OCI-LY1 (cell line): ENCODE data around the gene SPTLC2.

ENCODE experiments used
- H2AFZ ChIP-seq: fragments of 200-600 bp; sonication (generic), shearing (Covaris generic); 2 replicates; pipeline ENCODE4 v1.6.0; 2014; ENCODE audit warnings: antibody characterized with exemption, mild to moderate bottlenecking, low read length
- H3F3A ChIP-seq: fragments of 200-600 bp; sonication (generic), shearing (Covaris generic); 2 replicates; pipeline ENCODE4 v1.6.0; 2014; ENCODE audit warnings: mild to moderate bottlenecking, antibody characterized with exemption, low read length, moderate library complexity; ENCODE audit not compliant: insufficient read depth
- H3K27ac ChIP-seq: fragments of 200-600 bp; sonication (generic); 2 replicates; pipeline ENCODE4 v1.5.1; 2014; ENCODE audit warnings: low read length, mixed run types, mild to moderate bottlenecking, low read depth; ENCODE audit not compliant: poor library complexity, severe bottlenecking
- H3K27me3 ChIP-seq: fragments of 200-600 bp; sonication (generic); 2 replicates; pipeline ENCODE4 v1.6.0; 2014; ENCODE audit warnings: antibody characterized with exemption, mild to moderate bottlenecking, low read length, moderate library complexity; ENCODE audit not compliant: insufficient read depth
- H3K36me3 ChIP-seq: fragments of 200-600 bp; sonication (generic); 2 replicates; pipeline ENCODE4 v1.6.1; 2014; ENCODE audit warnings: mild to moderate bottlenecking, antibody characterized with exemption, low read length, moderate library complexity, mixed read lengths; ENCODE audit not compliant: insufficient read depth
- H3K4me1 ChIP-seq: fragments of 200-600 bp; sonication (generic); 2 replicates; pipeline ENCODE4 v1.5.1; 2014; ENCODE audit warnings: mild to moderate bottlenecking, low read length, moderate library complexity; ENCODE audit not compliant: insufficient read depth, severe bottlenecking
- H3K4me2 ChIP-seq: fragments of 200-600 bp; sonication (generic), shearing (Covaris generic); 2 replicates; pipeline ENCODE4 v1.6.1; 2014; ENCODE audit warnings: low read length
- H3K4me3 ChIP-seq: fragments of 200-600 bp; sonication (generic); 2 replicates; pipeline ENCODE4 v1.5.1; 2014; ENCODE audit warnings: low read length, low read depth, mild to moderate bottlenecking, mixed read lengths; ENCODE audit not compliant: poor library complexity, severe bottlenecking
- H3K79me2 ChIP-seq: fragments of 200-600 bp; shearing (Covaris generic); 2 replicates; pipeline ENCODE4 v1.6.1; 2016; ENCODE audit warnings: mixed run types, low read length, mixed read lengths; ENCODE audit not compliant: insufficient read depth
- H3K9ac ChIP-seq: fragments of 200-600 bp; sonication (generic), shearing (Covaris generic); 2 replicates; pipeline ENCODE4 v1.6.1; 2014; ENCODE audit warnings: mild to moderate bottlenecking, low read length, mixed read lengths
- H3K9me2 ChIP-seq: fragments of 200-600 bp; sonication (generic), shearing (Covaris generic); 2 replicates; pipeline ENCODE4 v1.6.1; 2014; ENCODE audit warnings: low read depth, mild to moderate bottlenecking, low read length, mixed read lengths
- H3K9me3 ChIP-seq: fragments of 200-600 bp; shearing (Covaris generic); 2 replicates; pipeline ENCODE4 v1.6.1; 2014; ENCODE audit warnings: low read length, mixed read lengths
- H4K20me1 ChIP-seq: fragments of 200-600 bp; sonication (generic), shearing (Covaris generic); 2 replicates; pipeline ENCODE4 v1.6.0; 2016; ENCODE audit warnings: mild to moderate bottlenecking, low read length; ENCODE audit not compliant: insufficient read depth
- CTCF ChIP-seq: fragments of 200-600 bp; sonication (generic), shearing (Covaris generic); IDR thresholded peaks from 2 replicates; pipeline ENCODE4 v1.5.1; 2017; ENCODE audit warnings: mild to moderate bottlenecking, antibody characterized with exemption, low read length, moderate library complexity, mixed read lengths
- EZH2 ChIP-seq: fragments of 200-600 bp; sonication (generic), shearing (Covaris generic); IDR thresholded peaks from 2 replicates; pipeline ENCODE4 v1.8.0; 2017; ENCODE audit warnings: borderline replicate concordance, mixed run types, mild to moderate bottlenecking, antibody characterized with exemption, low read length, moderate library complexity, mixed read lengths

The SPTLC2 gene

GRCh38 chr14:77511486-77512162 lies 104.8 kb downstream of the SPTLC2 start:
- H3F3A ChIP-seq = no peaks in the 10 kb centered on the region
- no peak overlapping the region for H3K27ac ChIP-seq
- H3K27me3 ChIP-seq = no peaks in the 10 kb centered on the region
- H3K9me2 ChIP-seq = no peaks in the 10 kb centered on the region
- H3K9me3 ChIP-seq = no peaks in the 10 kb centered on the region
- H2AFZ ChIP-seq = no peak overlapping the region
- no peaks in the 10 kb centered on the region for H3K79me2 ChIP-seq
- peaks cover 71% of the 10 kb centered on the region for H3K36me3 ChIP-seq
- H3K9ac ChIP-seq = no peak overlapping the region
- TF ChIP-seq CTCF = no peak
- no peak for TF ChIP-seq EZH2
- H3K4me3 ChIP-seq = no peak overlapping the region
- no peaks in the 10 kb centered on the region for H4K20me1 ChIP-seq
- no peaks in the 10 kb centered on the region for H3K4me1 ChIP-seq
- H3K4me2 ChIP-seq = no peak overlapping the region

GRCh38 chr14:77509366-77509765 lies 107.1 kb downstream of the SPTLC2 start:
- H3K27me3 ChIP-seq = no peaks in the 10 kb centered on the region

GRCh38 chr14:77508876-77509275 lies 107.6 kb downstream of the SPTLC2 start:
- H3K9me2 ChIP-seq = no peaks in the 10 kb centered on the region
- peaks cover 51% of the 10 kb centered on the region for H3K36me3 ChIP-seq
- no peaks in the 10 kb centered on the region for H4K20me1 ChIP-seq
- no peak overlapping the region for H3K4me2 ChIP-seq
- no peaks in the 10 kb centered on the region for H3F3A ChIP-seq
- H3K27ac ChIP-seq = no peak overlapping the region
- H3K9ac ChIP-seq = no peak overlapping the region
- H2AFZ ChIP-seq = no peak overlapping the region
- no peaks in the 10 kb centered on the region for H3K9me3 ChIP-seq
- TF ChIP-seq EZH2 (no peak), CTCF (no peak)
- H3K79me2 ChIP-seq = no peaks in the 10 kb centered on the region
- no peaks in the 10 kb centered on the region for H3K4me1 ChIP-seq
- no peak overlapping the region for H3K4me3 ChIP-seq
- no peaks in the 10 kb centered on the region for H3K27me3 ChIP-seq

More at GRCh38 chr14:77509366-77509765, 107.1 kb downstream of the SPTLC2 start:
- no peak overlapping the region for H3K27ac ChIP-seq
- TF ChIP-seq CTCF (no peak), EZH2 (no peak)
- no peak overlapping the region for H3K9ac ChIP-seq
- H2AFZ ChIP-seq = no peak overlapping the region
- no peaks in the 10 kb centered on the region for H4K20me1 ChIP-seq
- peaks cover 51% of the 10 kb centered on the region for H3K36me3 ChIP-seq
- no peaks in the 10 kb centered on the region for H3F3A ChIP-seq
- H3K4me3 ChIP-seq = no peak overlapping the region
- H3K9me2 ChIP-seq = no peaks in the 10 kb centered on the region
- H3K9me3 ChIP-seq = no peaks in the 10 kb centered on the region
- H3K4me2 ChIP-seq = no peak overlapping the region
- H3K79me2 ChIP-seq = no peaks in the 10 kb centered on the region
- no peaks in the 10 kb centered on the region for H3K4me1 ChIP-seq
